Esophagus (tissue), 2 donors: ENCODE data around the gene PRR20C. TPM values are rescaled to one million over a fixed set of nuclear protein-coding genes. Genes with fewer than 3 reads are reported as not detected.
"Not testable (repeated sequence)": the region's sequence is repeated elsewhere in the genome, so short reads cannot be mapped to it uniquely, and the experiment has no call there.

Experiments used
- H3K27ac ChIP-seq, 2 donors: one replicate each; pipeline ENCODE4 v1.5.1; 2013; ENCODE audit warnings: low read depth in 2 of 2, mild to moderate bottlenecking in 2 of 2, inconsistent platforms in 1 of 2, low read length in 1 of 2, moderate library complexity in 1 of 2
- H3K27me3 ChIP-seq, 2 donors: one replicate each; pipeline ENCODE4 v1.6.1; 2013; ENCODE audit warnings: low read length in 2 of 2, control low read depth in 1 of 2, mild to moderate bottlenecking in 1 of 2; ENCODE audit not compliant: insufficient read depth in 2 of 2, control insufficient read depth in 1 of 2
- H3K36me3 ChIP-seq, 2 donors: one replicate each; pipeline ENCODE4 v1.6.1; 2013; ENCODE audit warnings: low read length in 1 of 2; ENCODE audit not compliant: control insufficient read depth in 2 of 2, insufficient read depth in 2 of 2
- H3K4me1 ChIP-seq, 2 donors: one replicate each; pipeline ENCODE4 v1.6.1; 2013; ENCODE audit warnings: low read length in 1 of 2; ENCODE audit not compliant: control insufficient read depth in 2 of 2, insufficient read depth in 2 of 2
- H3K4me3 ChIP-seq, 2 donors: one replicate each; pipeline ENCODE4 v1.5.1; 2013; ENCODE audit warnings: low read length in 2 of 2, mild to moderate bottlenecking in 2 of 2, low read depth in 1 of 2, moderate library complexity in 1 of 2
- H3K9me3 ChIP-seq, 2 donors: one replicate each; pipeline ENCODE4 v1.6.1; 2013; ENCODE audit warnings: mild to moderate bottlenecking in 2 of 2, low read depth in 1 of 2, low read length in 1 of 2, moderate library complexity in 1 of 2; ENCODE audit not compliant: control insufficient read depth in 2 of 2, insufficient read depth in 1 of 2
- WGBS, 2 donors: extraction: QIAGEN DNeasy Blood & Tissue Kit; methylation state at CpG; one replicate each; pipeline ENCODE4 v1.1.7; 2013; 5-methylcytosine and 5-hydroxymethylcytosine counted together
- polyA plus RNA-seq, 2 donors: library from polyadenylated mRNA; stranded (reverse); fragments of 200-250 nt; gene quantifications; one replicate each; pipeline ENCODE4 v1.2.3, GENCODE V29; 2013
- donor health status: healthy with polysubstance abuse.
- donor health status: Bipolar disorder and iron deficiency.

The PRR20C gene
- polyA plus RNA-seq, result not detected

- H3K4me3 ChIP-seq, H3K27ac ChIP-seq, H3K9me3 ChIP-seq, H3K27me3 ChIP-seq, H3K36me3 ChIP-seq, H3K4me1 ChIP-seq: not testable (repeated sequence)
- no CpG with 5 or more reads among the region's 22 CpGs for WGBS, 2 donors
Measured at GRCh38 chr13:57153761-57154160, at the start of gene PRR20C. Gene PRR20C (plus strand): TSS chr13:57154061. CDS start chr13:57154448, 387 bp downstream.

DNA sequence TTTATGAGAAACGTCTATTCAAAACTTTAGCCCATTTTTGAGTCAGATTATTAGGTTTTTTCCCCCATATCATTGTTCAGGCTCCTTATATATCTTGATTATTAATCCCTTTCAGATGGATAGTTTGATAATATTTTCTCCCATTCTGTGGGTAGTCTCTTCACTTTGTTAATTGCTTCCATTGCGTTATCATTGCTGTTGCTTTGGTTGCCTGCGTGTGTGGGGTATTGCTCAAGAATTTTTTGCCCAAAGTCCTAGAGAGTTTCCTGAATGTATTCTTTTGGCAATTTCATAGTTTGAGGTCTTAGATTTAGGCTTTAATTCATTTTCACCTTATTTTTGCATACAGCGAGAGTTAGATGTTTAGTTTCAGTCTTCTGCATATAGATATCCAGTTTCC, 38.9 kb upstream of the PRR20C start:
- H3K27me3 ChIP-seq, result no peaks in the 10 kb centered on the region

GRCh38 chr13:57123681-57124080, 30.2 kb upstream of the PRR20C start:
- Histone ChIP-seq H3K4me3 (no peak overlapping the region), H3K9me3 (peaks cover 0 to 2% of the 10 kb centered on the region in 2 donors), H3K36me3 (no peaks in the 10 kb centered on the region), H3K4me1 (no peaks in the 10 kb centered on the region), H3K27ac (no peak overlapping the region), H3K27me3 (no peaks in the 10 kb centered on the region)
- 25 to 36% methylated on average over 1 of the region's 1 CpG for WGBS, 2 donors

More for the DNA sequence above, 38.9 kb upstream of the PRR20C start:
- H3K36me3 ChIP-seq, result no peaks in the 10 kb centered on the region
- H3K4me1 ChIP-seq, result no peaks in the 10 kb centered on the region
- 81 to 92% methylated on average over 4 of the region's 4 CpGs for WGBS, 2 donors
- no peak overlapping the region for H3K4me3 ChIP-seq
- peaks cover 0 to 2% of the 10 kb centered on the region in 2 donors for H3K9me3 ChIP-seq
- no peak overlapping the region for H3K27ac ChIP-seq

- Histone ChIP-seq H3K36me3 (no peaks in the 10 kb centered on the region), H3K27ac (no peak overlapping the region), H3K4me1 (no peaks in the 10 kb centered on the region), H3K9me3 (no peaks in the 10 kb centered on the region), H3K27me3 (no peaks in the 10 kb centered on the region), H3K4me3 (no peak overlapping the region)
- 83% methylated on average over 6 of the region's 6 CpGs for WGBS, 2 donors
Measured at GRCh38 chr13:57128909-57129308, 25.0 kb upstream of the PRR20C start.

GRCh38 chr13:57136093-57136492, 17.8 kb upstream of the PRR20C start:
- no peak overlapping the region for H3K27ac ChIP-seq
- H3K9me3 ChIP-seq, result no peaks in the 10 kb centered on the region

GRCh38 chr13:57137585-57137984, 16.3 kb upstream of the PRR20C start:
- H3K27me3 ChIP-seq, result no peaks in the 10 kb centered on the region
- no peak overlapping the region for H3K4me3 ChIP-seq
- 54 to 68% methylated on average over 4 of the region's 4 CpGs for WGBS, 2 donors
- H3K4me1 ChIP-seq, result no peaks in the 10 kb centered on the region
- no peaks in the 10 kb centered on the region for H3K9me3 ChIP-seq
- no peak overlapping the region for H3K27ac ChIP-seq
- H3K36me3 ChIP-seq, result no peaks in the 10 kb centered on the region

More at GRCh38 chr13:57136093-57136492, 17.8 kb upstream of the PRR20C start:
- Histone ChIP-seq H3K27me3 (no peaks in the 10 kb centered on the region), H3K4me1 (no peaks in the 10 kb centered on the region), H3K36me3 (no peaks in the 10 kb centered on the region), H3K4me3 (no peak overlapping the region)
- 50 to 57% methylated on average over 2 of the region's 2 CpGs for whole genome bisulfite sequencing, 2 donors

GRCh38 chr13:57138988-57139387, 14.9 kb upstream of the PRR20C start:
- 92 to 93% methylated on average over 5 of the region's 5 CpGs for WGBS, 2 donors
- no peaks in the 10 kb centered on the region for H3K4me1 ChIP-seq
- H3K36me3 ChIP-seq, result no peaks in the 10 kb centered on the region
- no peak overlapping the region for H3K4me3 ChIP-seq
- H3K27ac ChIP-seq, result no peak overlapping the region
- no peaks in the 10 kb centered on the region for H3K27me3 ChIP-seq
- no peaks in the 10 kb centered on the region for H3K9me3 ChIP-seq

DNA sequence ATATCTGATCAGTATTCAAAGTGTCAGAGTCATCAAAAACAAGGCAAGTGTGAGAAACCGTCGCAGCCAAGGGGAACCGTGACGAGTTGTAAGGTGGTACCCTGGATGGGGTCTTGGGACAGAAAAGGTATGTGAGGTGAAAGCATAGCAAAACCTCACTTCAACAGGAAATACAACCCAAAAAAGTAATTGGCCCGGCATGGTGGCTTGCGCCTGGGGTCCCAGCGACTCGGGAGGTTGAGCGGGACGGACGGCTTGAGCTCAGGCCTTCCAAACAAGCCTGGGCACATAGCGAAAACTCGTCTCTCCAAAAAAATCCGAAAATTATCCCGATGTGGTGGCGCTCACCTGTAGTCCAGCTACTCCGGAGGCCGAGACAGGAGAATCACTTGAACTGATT, 14.1 kb upstream of the PRR20C start:
- H3K36me3 ChIP-seq, H3K4me1 ChIP-seq, H3K4me3 ChIP-seq, H3K27me3 ChIP-seq, H3K27ac ChIP-seq, H3K9me3 ChIP-seq: not testable (repeated sequence)
- 95 to 98% methylated on average over 7 of the region's 18 CpGs for WGBS, 2 donors

DNA sequence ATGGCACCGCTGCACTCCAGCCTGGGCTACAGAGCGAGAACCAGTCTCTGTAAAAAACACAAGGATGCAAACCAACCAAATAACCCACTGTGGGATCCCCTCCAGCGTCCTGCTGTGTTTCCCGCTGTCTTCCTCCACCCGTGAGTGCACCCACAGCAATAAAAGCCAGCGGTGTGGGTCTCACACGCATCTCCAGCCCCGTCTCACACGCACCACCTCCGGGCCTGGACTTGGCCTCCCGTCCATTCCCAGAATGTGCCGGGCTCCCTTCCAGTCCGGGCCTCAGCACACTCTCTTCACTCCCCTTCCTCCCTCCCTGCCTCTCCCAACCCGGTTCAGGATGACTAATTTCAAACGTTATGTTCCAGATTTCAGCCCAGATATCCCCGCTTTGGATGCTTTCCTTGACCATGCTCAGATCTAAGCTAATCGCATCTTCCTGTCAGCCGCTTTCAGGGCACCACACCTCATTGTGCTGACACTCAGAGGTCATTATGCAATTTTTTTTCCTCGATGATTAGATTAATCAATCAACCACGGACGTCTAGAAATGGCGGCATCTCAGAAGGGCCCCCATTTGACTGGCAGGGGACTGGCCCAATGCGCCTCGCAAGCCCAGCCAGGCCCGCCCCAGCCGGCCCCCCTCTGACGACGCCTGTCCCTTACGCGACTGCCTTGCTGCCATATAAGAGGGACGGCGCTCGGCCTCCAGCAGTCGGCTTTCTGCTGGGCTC, 13.5 kb upstream of the PRR20C start, which contains the start of gene PRR20A:
PRR20A (plus strand) TSS at position 684 of the 734 bp plus-strand sequence. CDS start 387 bp downstream, outside the sequence.
- H3K4me1 ChIP-seq, H3K27me3 ChIP-seq, H3K27ac ChIP-seq, H3K36me3 ChIP-seq, H3K9me3 ChIP-seq, H3K4me3 ChIP-seq: not testable (repeated sequence)
- 92 to 93% methylated on average over 7 to 10 of the region's 34 CpGs for WGBS, 2 donors

- no CpG with 5 or more reads among the region's 22 CpGs for WGBS, 2 donors
- H3K36me3 ChIP-seq, H3K27ac ChIP-seq, H3K9me3 ChIP-seq, H3K27me3 ChIP-seq, H3K4me1 ChIP-seq, H3K4me3 ChIP-seq: not testable (repeated sequence)
Measured at GRCh38 chr13:57147188-57147587, 6.7 kb upstream of the PRR20C start, which contains the start of gene PRR20B. Gene PRR20B (plus strand): TSS chr13:57147488. CDS start chr13:57147875, 387 bp downstream.
